Psoas muscle (tissue), 8 donors: ENCODE data around the gene ACSM2A. TPM values are rescaled to one million over a fixed set of nuclear protein-coding genes. Genes with fewer than 3 reads are reported as not detected.
"Not testable (repeated sequence)": the region's sequence is repeated elsewhere in the genome, so short reads cannot be mapped to it uniquely, and the experiment has no call there.

ENCODE experiments used
- ATAC-seq, 4 donors: fragments of 200-7000 bp; cut with Tn5 transposase; one replicate each; pipeline ENCODE4 v1.9.1; 2020; ENCODE audit warnings: moderate library complexity in 3 of 4, mild to moderate bottlenecking in 2 of 4
- DNase-seq, 2 donors: peaks; one replicate each; pipeline ENCODE4 v3.0.0-alpha.2; 2020
- H3K27ac ChIP-seq: fragments of 200-600 bp; one replicate; pipeline ENCODE4 v1.8.0; 2022
- H3K27me3 ChIP-seq, 3 donors: fragments of 200-600 bp in 1 of 3; one replicate each; pipeline versions ENCODE4 v1.6.1 to v1.8.0; 2013 to 2022; ENCODE audit warnings: low read length in 2 of 3, mild to moderate bottlenecking in 2 of 3, moderate library complexity in 1 of 3; ENCODE audit not compliant: insufficient read depth in 3 of 3
- H3K36me3 ChIP-seq, 2 donors: fragments of 200-600 bp in 1 of 2; one replicate each; pipeline versions ENCODE4 v1.6.1 to v1.8.0; 2013 to 2022; ENCODE audit warnings: low read depth in 1 of 2, mild to moderate bottlenecking in 1 of 2, moderate library complexity in 1 of 2; ENCODE audit not compliant: insufficient read depth in 1 of 2
- H3K4me1 ChIP-seq: fragments of 200-600 bp; one replicate; pipeline ENCODE4 v1.8.0; 2022
- H3K4me3 ChIP-seq: fragments of 200-600 bp; one replicate; pipeline ENCODE4 v1.8.0; 2022; ENCODE audit warnings: mild to moderate bottlenecking
- H3K9me3 ChIP-seq: fragments of 200-600 bp; one replicate; pipeline ENCODE4 v1.8.0; 2022
- WGBS, 3 donors: extraction: QIAGEN DNeasy Blood & Tissue Kit; methylation state at CpG; one replicate each; pipeline versions ENCODE4 v1.1.6 to v1.1.7; 2013; 5-methylcytosine and 5-hydroxymethylcytosine counted together
- intact Hi-C, 2 donors: fragments of 100-400 bp; cut with DNase I; formaldehyde crosslinking; loops; one replicate each; pipeline versions ENCODE4 v1.11.0 to v1.14.2; 2022
- polyA plus RNA-seq, 3 donors: library from polyadenylated mRNA; stranded (reverse); fragments of 200-250 nt; gene quantifications; one replicate each; pipeline ENCODE4 v1.2.3, GENCODE V29; 2013
- total RNA-seq, 4 donors: library from RNA; stranded (reverse); fragmentation: NEBNext Ultra II Directional in 2 of 4; extraction: Animal tissue kit (Norgen Biotek cat#: 25700) in 2 of 4; gene quantifications; one replicate each; pipeline versions ENCODE4 v1.2.1 to v1.2.4, GENCODE V29; 2021 to 2023
- TF ChIP-seq, protein P1 (sequence below): fragments of 200-600 bp; IDR thresholded peaks from one replicate; pipeline ENCODE4 v1.8.0; 2022; ENCODE audit warnings: antibody characterized with exemption
- donor health status: healthy with polysubstance abuse.
- donor health status: DM: no; HTN: no; CAD: no; lungs with moderate emphysema.
- donor health status: Bipolar disorder and iron deficiency.
- donor health status: healthy.
- donor health status: DM: yes; HTN: yes; CAD: no.
- donor health status: DM: no; HTN: no; CAD: no.
- donor health status: DM: no; HTN: no; CAD: no.
- donor health status: DM: yes; HTN: yes; CAD: no.

Gene ACSM2A
- total and polyA plus RNA-seq, 7 donors, result 0.05 to 0.24 (median 0.12) TPM; not detected in 4

DNA sequence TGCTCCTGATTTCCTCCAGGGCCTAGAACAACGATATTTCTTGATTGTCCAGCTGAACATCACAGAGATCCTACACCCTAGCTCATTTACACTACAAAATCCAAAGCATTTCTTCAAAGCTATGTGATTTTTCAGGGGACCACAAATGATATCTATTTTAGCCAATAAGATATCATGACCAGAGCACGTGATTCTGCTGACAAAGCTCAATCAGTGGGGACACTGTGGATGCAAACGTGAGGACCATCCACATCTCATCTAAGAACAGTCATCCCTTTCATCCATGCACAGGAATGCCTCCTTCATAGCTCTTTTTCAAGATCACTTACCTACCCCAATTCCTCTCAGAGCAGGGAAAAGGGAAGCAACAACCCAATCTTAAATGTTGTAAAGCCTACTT is 67.9 kb downstream of the ACSM2A start:
- ATAC-seq (no peak), DNase-seq (no peak)
- no peaks in the 10 kb centered on the region for H3K9me3 ChIP-seq
- H3K4me3 ChIP-seq, result no peak overlapping the region
- intact Hi-C loops, result no loop called here
- H3K27ac ChIP-seq, result no peak overlapping the region
- TF ChIP-seq, protein P1, sequence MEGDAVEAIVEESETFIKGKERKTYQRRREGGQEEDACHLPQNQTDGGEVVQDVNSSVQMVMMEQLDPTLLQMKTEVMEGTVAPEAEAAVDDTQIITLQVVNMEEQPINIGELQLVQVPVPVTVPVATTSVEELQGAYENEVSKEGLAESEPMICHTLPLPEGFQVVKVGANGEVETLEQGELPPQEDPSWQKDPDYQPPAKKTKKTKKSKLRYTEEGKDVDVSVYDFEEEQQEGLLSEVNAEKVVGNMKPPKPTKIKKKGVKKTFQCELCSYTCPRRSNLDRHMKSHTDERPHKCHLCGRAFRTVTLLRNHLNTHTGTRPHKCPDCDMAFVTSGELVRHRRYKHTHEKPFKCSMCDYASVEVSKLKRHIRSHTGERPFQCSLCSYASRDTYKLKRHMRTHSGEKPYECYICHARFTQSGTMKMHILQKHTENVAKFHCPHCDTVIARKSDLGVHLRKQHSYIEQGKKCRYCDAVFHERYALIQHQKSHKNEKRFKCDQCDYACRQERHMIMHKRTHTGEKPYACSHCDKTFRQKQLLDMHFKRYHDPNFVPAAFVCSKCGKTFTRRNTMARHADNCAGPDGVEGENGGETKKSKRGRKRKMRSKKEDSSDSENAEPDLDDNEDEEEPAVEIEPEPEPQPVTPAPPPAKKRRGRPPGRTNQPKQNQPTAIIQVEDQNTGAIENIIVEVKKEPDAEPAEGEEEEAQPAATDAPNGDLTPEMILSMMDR, result no peak
- no peaks in the 10 kb centered on the region for H3K4me1 ChIP-seq
- H3K36me3 ChIP-seq, result no peaks in the 10 kb centered on the region
- 41 to 52% (median 49%) methylated on average over 3 of the region's 3 CpGs for WGBS, 3 donors
- no peaks in the 10 kb centered on the region for H3K27me3 ChIP-seq

GRCh38 chr16:20520103-20520502 is 68.8 kb downstream of the ACSM2A start:
- Histone ChIP-seq H3K4me3 (no peak overlapping the region), H3K27ac (no peak overlapping the region), H3K9me3 (no peaks in the 10 kb centered on the region), H3K4me1 (no peaks in the 10 kb centered on the region), H3K27me3 (no peaks in the 10 kb centered on the region), H3K36me3 (no peaks in the 10 kb centered on the region)
- DNase-seq (no peak), ATAC-seq (no peak)
- WGBS, 3 donors, result 70 to 84% (median 80%) methylated on average over 1 of the region's 1 CpG
- TF ChIP-seq, protein P1, result no peak
- intact Hi-C loops, result no loop called here

- H3K9me3 ChIP-seq, H3K36me3 ChIP-seq, H3K27me3 ChIP-seq, DNase-seq, ATAC-seq, H3K27ac ChIP-seq, H3K4me3 ChIP-seq, H3K4me1 ChIP-seq, intact Hi-C loops: not testable (repeated sequence)
- WGBS, 3 donors, result no CpG with 5 or more reads among the region's 13 CpGs
Observed at GRCh38 chr16:20531795-20532194, 80.5 kb downstream of the ACSM2A start.

GRCh38 chr16:20532284-20532792 is 81.0 kb downstream of the ACSM2A start:
- not testable (repeated sequence) for ATAC-seq, H3K4me3 ChIP-seq
- no CpG with 5 or more reads among the region's 3 CpGs for WGBS, 3 donors

DNA sequence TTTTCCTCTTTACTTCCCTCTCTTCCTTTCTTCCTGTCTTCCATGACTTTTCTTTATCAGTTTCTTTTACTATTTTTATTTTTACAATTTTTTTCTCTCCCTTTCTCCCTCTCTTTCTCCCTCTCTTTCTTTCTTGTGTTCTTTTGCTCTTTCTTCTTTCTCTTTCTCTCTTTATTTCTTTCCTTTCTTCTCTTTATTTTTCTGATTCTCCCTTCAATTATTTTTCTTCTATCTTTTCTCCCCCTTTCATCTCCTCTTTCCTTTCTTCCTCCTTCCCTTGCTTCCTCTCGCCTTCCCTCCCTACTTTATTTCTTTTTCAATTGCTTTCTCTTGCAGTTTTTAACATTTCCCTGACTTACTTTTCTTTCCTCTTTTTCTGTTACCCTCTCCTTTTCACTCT is 85.3 kb downstream of the ACSM2A start:
- H3K36me3 ChIP-seq, H3K4me1 ChIP-seq, DNase-seq, H3K27me3 ChIP-seq, ATAC-seq, H3K4me3 ChIP-seq, intact Hi-C loops, H3K27ac ChIP-seq, H3K9me3 ChIP-seq: not testable (repeated sequence)
- 62 to 71% (median 67%) methylated on average over 1 of the region's 1 CpG for WGBS, 3 donors

More at GRCh38 chr16:20532284-20532792, 81.0 kb downstream of the ACSM2A start:
- H3K27me3 ChIP-seq, H3K27ac ChIP-seq, H3K4me1 ChIP-seq, H3K9me3 ChIP-seq, intact Hi-C loops, H3K36me3 ChIP-seq, DNase-seq: not testable (repeated sequence)

Other genes starting within 250 kb of the ACSM2A start
- gene GP2, start 124.0 kb upstream of the ACSM2A start, total RNA-seq, result 1 to 10 TPM in 1 of 4 donors, under 1 TPM in 1, not detected in 2; 0.34 to 3.1 TPM
- gene GP2, start 124.0 kb upstream of the ACSM2A start, polyA plus RNA-seq, result 1 to 10 TPM in 1 of 3 donors, under 1 TPM in 1, not detected in 1; 0.55 to 1.3 TPM
- gene UMOD, start 98.8 kb upstream of the ACSM2A start, total RNA-seq, result not detected
- gene UMOD, start 98.8 kb upstream of the ACSM2A start, polyA plus RNA-seq, result not detected
- not detected for gene PDILT, start 46.8 kb upstream of the ACSM2A start, total RNA-seq
- gene PDILT, start 46.8 kb upstream of the ACSM2A start, polyA plus RNA-seq, result not detected
- gene ACSM5, start 42.0 kb upstream of the ACSM2A start, total RNA-seq, result 1 to 10 TPM; 2.4 to 7.9 (median 4.0) TPM
- 1 to 10 TPM; 1.2 to 4.5 (median 4.3) TPM for gene ACSM5, start 42.0 kb upstream of the ACSM2A start, polyA plus RNA-seq
- not detected for gene ACSM2B, start 124.8 kb downstream of the ACSM2A start, total RNA-seq
- under 1 TPM in 1 of 3 donors, not detected in 2; 0.25 TPM for gene ACSM2B, start 124.8 kb downstream of the ACSM2A start, polyA plus RNA-seq
- under 1 TPM in 2 of 4 donors, not detected in 2; 0.15 to 0.48 TPM for gene ACSM1, start 246.2 kb downstream of the ACSM2A start, total RNA-seq
- gene ACSM1, start 246.2 kb downstream of the ACSM2A start, polyA plus RNA-seq, result under 1 TPM in 1 of 3 donors, not detected in 2; 0.29 TPM